VCaP (cell line): ENCODE results near the gene LSAMP.
A peak's percentile ranks its signal among the peaks of the same experiment; 100 is the strongest.

ENCODE experiments used
- H3K27ac ChIP-seq: fragments of 450-650 bp; 2 replicates; pipeline ENCODE4 v1.5.1; 2017
- TF ChIP-seq, protein P1 (sequence below): fragments of 450-650 bp; conservative IDR thresholded peaks from 2 replicates; pipeline ENCODE4 v1.5.1; 2017; ENCODE audit warnings: mild to moderate bottlenecking, moderate library complexity

Gene LSAMP

DNA sequence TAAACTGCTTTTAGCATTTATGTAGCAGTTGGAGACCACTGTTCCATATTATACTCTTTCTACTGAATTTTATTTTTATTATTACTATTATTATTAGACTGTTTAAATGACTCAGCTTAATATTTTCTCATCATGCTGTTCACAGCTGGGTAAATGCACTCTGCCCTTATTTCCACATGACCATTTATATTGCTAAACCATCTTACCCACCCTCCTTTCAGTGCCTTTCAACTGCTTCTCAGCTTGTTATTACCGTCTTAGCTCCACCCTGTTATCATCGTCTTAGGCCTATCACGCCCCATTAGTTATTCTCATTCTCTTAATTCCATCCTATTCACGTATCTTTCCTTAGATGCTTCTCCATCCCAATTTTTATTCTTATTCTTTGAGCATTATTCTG, 609.3 kb downstream of the LSAMP start:
- no peak overlapping the region for H3K27ac ChIP-seq
- TF ChIP-seq, protein P1, sequence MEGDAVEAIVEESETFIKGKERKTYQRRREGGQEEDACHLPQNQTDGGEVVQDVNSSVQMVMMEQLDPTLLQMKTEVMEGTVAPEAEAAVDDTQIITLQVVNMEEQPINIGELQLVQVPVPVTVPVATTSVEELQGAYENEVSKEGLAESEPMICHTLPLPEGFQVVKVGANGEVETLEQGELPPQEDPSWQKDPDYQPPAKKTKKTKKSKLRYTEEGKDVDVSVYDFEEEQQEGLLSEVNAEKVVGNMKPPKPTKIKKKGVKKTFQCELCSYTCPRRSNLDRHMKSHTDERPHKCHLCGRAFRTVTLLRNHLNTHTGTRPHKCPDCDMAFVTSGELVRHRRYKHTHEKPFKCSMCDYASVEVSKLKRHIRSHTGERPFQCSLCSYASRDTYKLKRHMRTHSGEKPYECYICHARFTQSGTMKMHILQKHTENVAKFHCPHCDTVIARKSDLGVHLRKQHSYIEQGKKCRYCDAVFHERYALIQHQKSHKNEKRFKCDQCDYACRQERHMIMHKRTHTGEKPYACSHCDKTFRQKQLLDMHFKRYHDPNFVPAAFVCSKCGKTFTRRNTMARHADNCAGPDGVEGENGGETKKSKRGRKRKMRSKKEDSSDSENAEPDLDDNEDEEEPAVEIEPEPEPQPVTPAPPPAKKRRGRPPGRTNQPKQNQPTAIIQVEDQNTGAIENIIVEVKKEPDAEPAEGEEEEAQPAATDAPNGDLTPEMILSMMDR: no peak

DNA sequence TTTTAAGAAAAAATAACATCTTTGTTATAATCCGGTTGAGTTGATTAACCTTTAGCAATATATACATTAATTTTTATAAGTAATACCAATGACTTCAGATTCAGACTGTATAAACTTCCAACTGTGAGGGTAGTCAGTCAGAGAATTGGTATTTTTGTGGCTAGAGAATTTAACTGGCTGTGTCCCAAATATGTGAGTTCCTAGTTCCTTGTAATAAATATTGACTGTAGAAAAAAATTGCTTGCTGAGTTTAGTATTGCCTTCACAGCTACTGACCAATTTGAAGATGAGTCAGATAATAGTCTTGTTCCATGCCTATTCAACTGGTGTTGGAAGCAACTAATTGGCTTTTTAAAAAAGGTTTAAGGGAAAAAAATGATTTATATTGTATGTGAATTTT, 611.2 kb downstream of the LSAMP start:
- TF ChIP-seq, protein P1: no peak
- no peak overlapping the region for H3K27ac ChIP-seq

DNA sequence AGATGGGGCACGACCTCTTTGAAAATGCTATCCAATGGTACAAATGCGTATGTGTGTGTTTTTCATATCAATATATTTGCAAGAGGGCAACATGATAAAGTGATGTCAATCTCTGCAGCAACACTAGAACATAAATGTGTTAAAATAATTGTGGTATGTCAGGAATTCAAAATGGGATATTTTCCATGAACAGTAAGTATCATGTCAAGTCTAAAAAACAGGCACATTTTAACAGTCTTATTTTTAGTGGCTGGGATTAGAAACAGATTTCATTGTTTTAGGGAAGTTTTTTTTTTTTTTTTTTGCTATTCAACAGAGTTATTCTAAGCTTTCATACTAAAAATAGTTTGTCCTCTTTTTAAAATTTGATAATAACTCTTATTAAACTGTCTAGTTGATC, 612.2 kb downstream of the LSAMP start:
- TF ChIP-seq, protein P1: no peak
- H3K27ac ChIP-seq: no peak overlapping the region

DNA sequence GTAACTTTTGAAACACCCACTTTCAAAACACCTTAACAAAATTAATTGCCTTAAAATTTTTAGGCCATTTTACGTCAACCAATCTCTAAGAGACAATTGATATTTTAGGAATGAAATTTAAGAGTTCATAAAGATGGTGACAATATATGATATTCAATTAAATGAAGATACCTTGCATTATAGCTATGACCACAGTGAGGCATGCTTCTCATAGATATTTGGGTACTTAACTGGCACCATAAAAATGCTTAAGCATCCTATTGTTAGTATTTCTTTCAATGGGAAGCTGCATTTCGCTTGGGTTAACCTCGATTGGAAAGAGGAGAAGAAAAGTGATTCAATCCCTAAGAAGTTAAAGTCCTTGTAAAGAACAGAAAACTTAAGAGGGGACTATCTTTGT, 613.0 kb downstream of the LSAMP start:
- TF ChIP-seq, protein P1: peak; percentile 73
- H3K27ac ChIP-seq: no peak overlapping the region

DNA sequence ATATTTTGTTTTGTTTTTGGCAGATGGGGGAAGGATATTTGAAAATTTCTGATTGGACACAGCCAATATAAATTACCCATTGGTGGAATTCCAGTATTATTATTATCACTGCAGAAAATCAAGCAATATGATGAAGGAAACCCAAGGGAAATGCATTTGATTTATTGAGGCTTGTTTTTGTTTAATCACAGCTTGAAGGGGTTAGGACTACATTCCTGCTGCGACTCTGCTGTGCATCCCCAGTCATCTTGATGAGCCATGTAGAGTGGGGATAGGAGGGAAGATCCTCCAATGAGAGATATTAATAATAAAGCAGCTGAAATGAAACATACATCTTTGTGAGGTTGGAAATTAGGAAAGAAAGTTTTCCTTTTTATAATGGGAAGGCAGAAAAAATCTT, 613.4 kb downstream of the LSAMP start:
- H3K27ac ChIP-seq: no peak overlapping the region
- TF ChIP-seq, protein P1: no peak

DNA sequence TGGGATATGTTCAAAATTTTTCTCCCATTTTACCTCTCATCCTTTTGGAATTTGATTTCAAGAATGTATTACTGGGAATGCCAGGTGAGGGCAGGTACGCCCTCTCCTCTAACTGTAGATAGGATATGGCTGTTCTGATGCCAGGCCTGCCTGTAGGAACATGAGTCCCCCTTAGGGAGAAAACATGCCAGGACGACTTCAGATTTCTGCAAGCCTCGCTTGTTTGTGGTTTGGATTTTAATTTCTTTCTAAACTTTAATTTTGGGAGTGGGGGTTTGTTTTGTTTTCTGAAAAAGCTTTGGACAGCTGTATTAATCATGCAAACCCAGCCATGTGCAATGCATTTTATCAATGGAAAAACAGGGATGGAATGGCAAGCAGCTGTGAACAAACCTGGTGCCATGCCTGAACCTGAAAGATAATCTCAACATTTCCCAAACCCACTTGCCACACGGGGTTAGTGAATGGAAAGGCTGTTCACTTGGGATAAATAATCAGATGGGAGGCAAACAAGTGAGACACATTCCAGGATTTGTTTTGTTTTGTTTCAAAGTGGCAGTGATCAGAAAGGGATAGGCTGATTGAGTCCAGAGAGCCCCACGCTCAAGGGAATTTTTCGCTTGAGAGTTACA, 614.4 kb downstream of the LSAMP start:
- H3K27ac ChIP-seq: no peak overlapping the region
- TF ChIP-seq, protein P1: no peak

DNA sequence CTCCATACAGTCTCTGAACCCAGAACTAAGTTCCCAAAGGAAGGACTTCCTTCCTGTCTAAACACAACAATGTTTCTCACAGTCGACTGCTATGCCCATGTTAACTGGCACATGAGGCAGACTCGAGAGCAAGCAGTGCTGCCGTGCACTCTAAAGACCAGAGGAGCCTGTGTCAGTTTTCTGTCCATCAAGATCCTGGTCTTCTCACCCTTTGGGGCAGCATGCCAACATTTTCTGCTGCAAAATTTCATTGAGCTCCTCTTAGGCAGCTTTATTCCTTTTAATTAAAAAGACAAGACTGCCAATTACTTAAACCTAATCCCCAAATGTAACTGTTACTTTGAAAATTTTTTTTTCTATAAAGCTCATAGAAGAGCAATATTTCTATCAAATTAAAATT, 616.9 kb downstream of the LSAMP start:
- H3K27ac ChIP-seq: no peak overlapping the region
- TF ChIP-seq, protein P1: no peak

DNA sequence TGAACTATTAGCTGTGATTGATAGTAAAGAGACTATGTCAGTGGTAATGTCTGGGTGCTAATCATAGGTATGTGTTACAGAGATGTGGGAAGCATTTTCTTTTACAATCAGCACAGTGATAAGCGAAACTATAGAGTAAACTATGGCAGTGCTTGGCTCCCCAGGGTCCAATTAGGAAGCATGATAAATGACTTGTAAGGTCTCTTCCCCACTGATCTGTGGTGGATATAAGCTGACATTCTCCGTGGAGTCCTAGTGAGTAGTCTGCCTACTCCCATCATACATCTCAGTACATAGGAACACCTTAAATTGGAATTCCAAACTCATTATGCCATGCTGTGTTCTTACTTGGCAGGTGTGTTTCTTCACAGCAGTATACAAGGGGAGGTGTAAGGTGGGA, 617.8 kb downstream of the LSAMP start:
- no peak overlapping the region for H3K27ac ChIP-seq
- TF ChIP-seq, protein P1: no peak
